CD4-positive, alpha-beta T cell (primary cell): Measurements from ENCODE around the gene AP1S3. TPM values are rescaled to one million over a fixed set of nuclear protein-coding genes. Genes with fewer than 3 reads are reported as not detected.

Experiments
- ATAC-seq: fragments of 200-7000 bp; cut with Tn5 transposase; one replicate; pipeline ENCODE4 v1.10.0; 2022; ENCODE audit warnings: mild to moderate bottlenecking; ENCODE audit not compliant: poor library complexity
- CTCF ChIA-PET: fragments of 350-600 bp; sonication (Branson Sonifier 250); formaldehyde crosslinking; loops from one replicate; lab custom pipeline; 2021; ENCODE audit warnings: antibody characterized with exemption, inconsistent platforms; lab: Charles Lee
- POLR2A ChIA-PET: fragments of 350-600 bp; sonication (Branson Sonifier 250); formaldehyde crosslinking; loops from one replicate; lab custom pipeline; 2021; ENCODE audit warnings: antibody characterized with exemption, inconsistent platforms; lab: Charles Lee
- DNase-seq, 14 experiments: peaks; one replicate each; pipeline ENCODE4 v3.0.0-alpha.2; 2013 to 2020; ENCODE audit warnings: mixed read lengths in 2 of 14
- H3K27ac ChIP-seq, 2 donors: one replicate each; pipeline versions ENCODE4 v1.5.1 to v1.7.0; 2013; ENCODE audit warnings: low read length in 2 of 2, low read depth in 1 of 2, mild to moderate bottlenecking in 1 of 2
- H3K27me3 ChIP-seq, 2 experiments: 1 replicate in 1 of 2; 2 replicates in 1 of 2; pipeline versions ENCODE4 v1.6.1 to v1.7.0; 2013; ENCODE audit warnings: low read length in 2 of 2, control low read depth in 1 of 2, mild to moderate bottlenecking in 1 of 2, moderate library complexity in 1 of 2; ENCODE audit not compliant: insufficient read depth in 2 of 2, control insufficient read depth in 1 of 2
- H3K36me3 ChIP-seq: one replicate; pipeline ENCODE4 v1.6.1; 2013; ENCODE audit warnings: low read length, control low read depth; ENCODE audit not compliant: insufficient read depth
- H3K4me1 ChIP-seq: one replicate; pipeline ENCODE4 v1.6.1; 2013; ENCODE audit warnings: low read length, control low read depth; ENCODE audit not compliant: insufficient read depth
- H3K4me3 ChIP-seq: one replicate; pipeline ENCODE4 v1.5.1; 2013; ENCODE audit warnings: mild to moderate bottlenecking, low read length, moderate library complexity
- H3K9me3 ChIP-seq, 2 experiments: 1 replicate in 1 of 2; 2 replicates in 1 of 2; pipeline versions ENCODE4 v1.6.1 to v1.7.0; 2013; ENCODE audit warnings: low read length in 2 of 2, mild to moderate bottlenecking in 2 of 2, control low read depth in 1 of 2, moderate library complexity in 1 of 2; ENCODE audit not compliant: control insufficient read depth in 1 of 2, insufficient read depth in 1 of 2
- H3K27ac Mint-ChIP-seq: one replicate; pipeline ENCODE4 v1.8.0; 2020; ENCODE audit warnings: mixed read lengths
- H3K27me3 Mint-ChIP-seq: one replicate; pipeline ENCODE4 v1.8.0; 2021; ENCODE audit warnings: mixed read lengths
- H3K36me3 Mint-ChIP-seq: one replicate; pipeline ENCODE4 v1.8.0; 2021; ENCODE audit warnings: low read depth, mixed read lengths
- H3K4me1 Mint-ChIP-seq: one replicate; pipeline ENCODE4 v1.8.0; 2021; ENCODE audit warnings: low read depth, mixed read lengths
- H3K4me3 Mint-ChIP-seq: one replicate; pipeline ENCODE4 v1.8.0; 2020; ENCODE audit warnings: mild to moderate bottlenecking, mixed read lengths
- H3K9me3 Mint-ChIP-seq: one replicate; pipeline ENCODE4 v1.8.0; 2020; ENCODE audit warnings: mixed read lengths
- CTCF ChIP-seq: fragments of 200-600 bp; IDR thresholded peaks from one replicate; pipeline ENCODE4 v1.8.0; 2022; ENCODE audit warnings: antibody characterized with exemption, mild to moderate bottlenecking
- intact Hi-C, 2 experiments: fragments of 100-400 bp; cut with DNase I in 1 of 2; cut with micrococcal nuclease in 1 of 2; formaldehyde crosslinking; loops; one replicate each; pipeline versions ENCODE4 v1.15.1 to v1.9.0; 2023 to 2025; cut with DNase I, micrococcal nuclease
- total RNA-seq, 174 experiments: library from RNA in 2 of 174; stranded (reverse) in 2 of 174; gene quantifications; one replicate each; pipeline ENCODE4 v1.2.3 and lab custom pipeline; 2021 to 2026

Gene AP1S3
- total RNA-seq, 2 experiments from 2014 or later, result 0.50 to 0.71 TPM

GRCh38 chr2:223852281-223852795, 15.0 kb upstream of the AP1S3 start:
- no peak overlapping the region for H3K27ac ChIP-seq
- peaks cover 6% of the 10 kb centered on the region for H3K4me1 ChIP-seq
- CTCF ChIA-PET, result no interaction called here
- peaks cover 13% of the 10 kb centered on the region for H3K36me3 Mint-ChIP-seq
- no peaks in the 10 kb centered on the region for H3K9me3 ChIP-seq
- no peak overlapping the region for H3K4me3 Mint-ChIP-seq
- ATAC-seq (no peak), DNase-seq (no peak)
- intact Hi-C loops, result no loop called here
- H3K36me3 ChIP-seq, result no peaks in the 10 kb centered on the region
- no peaks in the 10 kb centered on the region for H3K27me3 Mint-ChIP-seq
- peaks cover 8% of the 10 kb centered on the region for H3K4me1 Mint-ChIP-seq
- no peaks in the 10 kb centered on the region for H3K27me3 ChIP-seq
- TF ChIP-seq CTCF, result no peak
- no peak overlapping the region for H3K27ac Mint-ChIP-seq
- no peaks in the 10 kb centered on the region for H3K9me3 Mint-ChIP-seq
- POLR2A ChIA-PET, result no interaction called here
- no peak overlapping the region for H3K4me3 ChIP-seq

GRCh38 chr2:223847410-223847809, 10.0 kb upstream of the AP1S3 start:
- CTCF ChIA-PET, result no interaction called here
- POLR2A ChIA-PET, result no interaction called here
- no peaks in the 10 kb centered on the region for H3K36me3 ChIP-seq

GRCh38 chr2:223846515-223846914, 9.1 kb upstream of the AP1S3 start:
- H3K4me1 Mint-ChIP-seq, result peaks cover 10% of the 10 kb centered on the region
- no peak for TF ChIP-seq CTCF
- no peaks in the 10 kb centered on the region for H3K36me3 ChIP-seq
- POLR2A ChIA-PET, result no interaction called here
- no peak for ATAC-seq
- H3K36me3 Mint-ChIP-seq, result peaks cover 13% of the 10 kb centered on the region
- no peak overlapping the region for H3K27ac ChIP-seq
- intact Hi-C loops, result no loop called here
- no peaks in the 10 kb centered on the region for H3K27me3 Mint-ChIP-seq
- H3K4me3 Mint-ChIP-seq, result no peak overlapping the region
- no peak overlapping the region for H3K4me3 ChIP-seq
- no peak overlapping the region for H3K27ac Mint-ChIP-seq
- H3K4me1 ChIP-seq, result peaks cover 1% of the 10 kb centered on the region
- no peaks in the 10 kb centered on the region for H3K9me3 ChIP-seq
- CTCF ChIA-PET, result no interaction called here
- no peaks in the 10 kb centered on the region for H3K27me3 ChIP-seq
- no peak for DNase-seq
- no peaks in the 10 kb centered on the region for H3K9me3 Mint-ChIP-seq

More at GRCh38 chr2:223847410-223847809, 10.0 kb upstream of the AP1S3 start:
- H3K4me3 ChIP-seq, result no peak overlapping the region
- DNase-seq (no peak), ATAC-seq (no peak)
- Mint-ChIP-seq H3K4me3 (no peak overlapping the region), H3K36me3 (peaks cover 13% of the 10 kb centered on the region), H3K4me1 (peaks cover 10% of the 10 kb centered on the region), H3K27ac (no peak overlapping the region), H3K27me3 (no peaks in the 10 kb centered on the region), H3K9me3 (no peaks in the 10 kb centered on the region)
- TF ChIP-seq CTCF, result no peak
- H3K4me1 ChIP-seq, result peaks cover 6% of the 10 kb centered on the region
- intact Hi-C loops, result no loop called here
- H3K9me3 ChIP-seq, result no peaks in the 10 kb centered on the region
- H3K27ac ChIP-seq, result no peak overlapping the region
- no peaks in the 10 kb centered on the region for H3K27me3 ChIP-seq
